HG02852 (cell line): Measurements from ENCODE around the gene ZSWIM6.

Experiments
- ATAC-seq: cut with Tn5 transposase; IDR thresholded peaks from one replicate; pipeline ENCODE4 v1.9.1; 2021; ENCODE audit warnings: mild to moderate bottlenecking, moderate library complexity; ENCODE audit not compliant: unreplicated experiment

ZSWIM6 gene

DNA sequence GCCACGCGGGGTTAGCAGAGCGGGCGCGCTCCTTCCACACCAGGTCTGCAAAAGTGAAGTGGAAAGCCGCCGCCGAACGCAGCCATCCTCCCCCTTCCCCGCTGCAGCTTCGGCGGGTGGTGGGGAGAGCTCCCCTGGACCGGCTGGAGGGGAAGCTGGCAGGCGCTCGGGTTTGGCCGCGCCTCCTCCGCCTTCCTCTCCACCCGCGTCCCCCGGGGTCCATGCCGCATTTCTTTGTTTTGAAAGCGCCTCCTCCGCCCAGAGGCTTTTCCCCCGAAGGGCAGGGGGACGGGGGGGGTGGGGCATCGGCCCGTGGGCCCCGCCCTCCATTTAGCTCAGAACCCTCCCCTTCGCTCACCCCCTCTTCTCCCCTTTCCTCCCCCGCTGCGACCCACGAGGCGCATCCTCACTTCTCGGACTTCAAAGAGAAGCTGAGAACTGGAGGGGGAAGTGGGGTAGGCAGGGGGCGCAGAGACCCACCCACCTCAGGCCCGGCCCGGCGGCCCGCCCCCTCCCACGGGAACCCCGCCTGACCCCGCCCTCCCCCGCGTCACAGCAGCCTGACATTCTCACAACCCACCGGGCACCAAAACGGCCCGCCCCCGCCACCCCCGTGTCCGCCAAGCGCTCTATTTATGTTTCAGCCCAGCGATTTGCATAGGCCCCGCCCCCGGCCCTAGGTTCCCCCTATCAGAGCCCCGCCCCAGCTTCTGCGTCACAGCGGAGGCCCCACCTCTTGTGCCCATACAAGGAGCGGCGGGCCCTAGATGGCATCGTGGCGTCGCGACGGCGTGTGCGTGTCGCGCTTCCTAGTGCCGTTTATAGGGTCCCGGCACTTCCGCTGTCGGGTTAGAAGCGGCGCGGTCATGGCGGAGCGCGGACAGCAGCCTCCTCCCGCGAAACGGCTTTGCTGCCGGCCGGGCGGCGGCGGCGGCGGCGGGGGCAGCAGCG lies at the start of gene ZSWIM6:
Gene ZSWIM6, plus strand, starts transcription at position 852 of the 951 bp plus-strand sequence. Its CDS starts 15 bp downstream, at position 867.
- ATAC-seq: peak; percentile 64

DNA sequence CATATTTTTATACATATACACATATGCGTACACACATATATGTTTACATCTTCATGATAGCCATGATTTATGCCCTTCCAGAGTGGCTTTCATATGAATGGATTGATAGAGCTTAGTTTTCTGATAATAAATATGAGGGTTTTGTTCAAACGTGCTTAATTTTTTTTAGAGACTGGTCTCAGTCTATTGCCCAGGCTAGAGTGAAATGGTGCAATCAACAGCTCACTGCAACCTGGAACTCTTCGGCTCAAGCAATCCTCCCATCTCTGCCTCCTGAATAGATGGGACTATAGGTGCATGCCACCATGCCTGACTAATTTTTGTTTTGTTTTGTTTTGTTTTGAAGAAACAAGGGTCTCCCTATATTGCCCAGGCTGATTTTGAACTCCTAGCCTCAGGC lies 48.6 kb upstream of the ZSWIM6 start:
- no peak for ATAC-seq

- no peak for ATAC-seq
Observed at GRCh38 chr5:61285531-61285930, 46.5 kb upstream of the ZSWIM6 start.

DNA sequence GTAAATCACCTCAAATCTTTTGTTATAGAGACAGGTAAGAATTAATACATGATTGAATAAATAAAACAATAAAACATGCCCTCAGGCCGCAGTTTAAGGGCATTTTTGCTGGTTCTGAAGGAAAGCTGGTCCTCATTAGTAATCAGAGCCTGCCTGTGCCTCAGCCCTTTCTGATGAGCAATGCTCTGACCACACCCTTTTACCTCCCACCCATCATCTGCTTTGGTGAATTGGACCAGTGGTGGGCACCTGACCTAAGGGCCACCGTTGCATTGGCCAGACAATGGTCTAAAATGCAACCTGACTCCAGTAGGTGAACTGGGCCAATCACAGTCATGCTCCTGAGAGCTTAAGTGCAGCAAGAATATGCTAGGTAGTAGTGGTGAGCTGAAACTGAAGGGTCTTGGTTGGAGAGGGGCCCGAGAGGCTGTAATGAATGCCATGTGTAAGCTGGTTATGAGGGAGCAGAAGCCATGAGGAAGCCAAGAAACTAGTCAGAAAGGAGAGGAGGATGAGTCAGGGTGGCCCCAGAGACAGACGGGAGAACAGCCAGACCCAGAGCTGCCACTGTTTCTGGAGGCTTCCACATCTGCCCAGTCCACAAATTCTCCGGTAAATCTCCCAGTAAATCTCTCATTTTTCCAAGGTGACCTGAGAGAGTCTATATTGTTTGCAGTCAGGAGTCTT lies 45.5 kb upstream of the ZSWIM6 start:
- no peak for ATAC-seq

DNA sequence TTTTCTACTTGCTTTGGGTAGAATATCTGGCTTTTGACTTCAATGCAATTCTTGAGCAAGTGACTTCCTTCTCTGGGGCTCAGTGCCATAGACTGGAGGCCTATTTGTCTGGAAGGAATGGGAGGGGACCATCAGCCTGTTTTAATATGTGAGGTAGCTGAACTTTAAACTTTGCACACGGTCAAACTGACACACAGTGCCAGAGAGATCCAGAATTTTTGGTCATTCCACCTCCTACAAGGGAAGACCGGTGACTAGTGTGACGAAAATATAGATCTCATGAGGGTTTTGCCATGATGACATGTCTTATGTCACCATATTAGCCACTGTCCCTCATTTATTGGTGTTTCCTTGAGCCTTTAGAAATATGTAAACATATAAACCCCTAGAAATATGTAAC lies 44.6 kb upstream of the ZSWIM6 start:
- no peak for ATAC-seq

GRCh38 chr5:61289241-61289640 lies 42.8 kb upstream of the ZSWIM6 start:
- ATAC-seq: no peak

GRCh38 chr5:61289669-61290306 lies 42.3 kb upstream of the ZSWIM6 start:
- no peak for ATAC-seq

DNA sequence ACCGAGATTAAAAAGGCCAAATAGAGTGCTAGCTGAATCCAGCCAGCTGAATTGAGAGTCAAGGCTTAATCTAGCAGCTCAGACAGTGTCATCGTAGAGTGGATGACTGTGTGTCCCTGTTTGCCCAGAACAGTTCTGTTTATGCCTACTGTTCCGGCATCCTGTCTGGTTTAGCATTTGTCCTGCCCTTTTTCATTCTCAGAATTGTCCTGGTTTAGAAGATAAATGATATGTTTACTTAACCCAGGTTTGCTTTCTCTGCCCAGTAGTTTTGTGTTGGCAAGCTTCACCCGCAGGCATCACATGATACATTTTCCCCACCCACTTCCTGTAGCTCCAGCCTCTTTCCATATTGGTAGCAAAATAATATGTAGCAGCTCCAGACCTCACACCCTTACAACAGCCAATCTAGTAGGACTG lies 41.3 kb upstream of the ZSWIM6 start:
- ATAC-seq: no peak

DNA sequence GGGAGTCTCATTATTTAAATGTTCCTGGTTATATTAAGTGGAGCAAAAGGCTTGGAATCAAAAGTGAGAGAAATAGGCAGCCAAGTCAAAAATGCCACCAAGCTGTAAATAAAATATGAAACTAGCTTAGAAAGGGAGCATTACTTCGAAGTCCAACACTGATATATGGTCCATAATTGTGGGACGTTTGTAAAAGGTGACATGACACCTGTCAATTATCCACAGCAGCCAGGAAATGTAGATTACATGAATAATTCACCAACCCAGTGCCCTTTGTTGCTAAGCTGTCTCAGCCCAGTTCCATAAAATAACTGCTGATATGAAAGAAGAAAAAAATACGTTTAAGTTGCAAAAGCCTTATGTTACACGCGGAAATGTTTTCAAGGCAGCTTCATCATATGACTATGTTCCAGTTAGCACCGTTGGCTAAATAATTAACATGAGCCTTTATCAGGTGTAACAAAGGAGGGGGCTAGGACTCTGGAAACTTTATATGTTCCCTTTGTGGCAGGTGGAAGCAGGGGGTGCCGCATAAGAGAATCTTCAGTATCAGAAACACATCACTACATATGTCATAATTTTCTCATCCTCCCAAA lies 39.9 kb upstream of the ZSWIM6 start:
- ATAC-seq: no peak

GRCh38 chr5:61293071-61293470 lies 39.0 kb upstream of the ZSWIM6 start:
- ATAC-seq: no peak

DNA sequence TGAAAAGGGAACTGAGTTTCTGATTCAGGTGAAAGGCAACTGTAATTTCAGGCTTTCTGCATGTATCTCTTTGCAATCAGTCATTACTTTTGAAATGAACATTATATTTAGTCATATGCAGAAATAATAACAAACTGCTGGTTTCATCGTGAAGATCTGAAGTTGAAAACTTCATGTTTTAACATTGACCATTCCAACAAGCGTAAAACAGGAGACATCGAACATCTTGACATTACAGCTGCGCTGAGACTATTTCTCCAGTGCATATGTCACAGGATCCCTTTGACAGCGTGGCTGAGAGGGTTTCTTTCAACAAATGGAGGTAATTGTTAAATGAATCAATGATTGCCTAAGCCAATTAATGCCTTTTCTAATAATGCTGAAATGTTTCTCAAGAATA lies 38.2 kb upstream of the ZSWIM6 start:
- ATAC-seq: no peak

GRCh38 chr5:61295365-61295764 lies 36.7 kb upstream of the ZSWIM6 start:
- no peak for ATAC-seq

DNA sequence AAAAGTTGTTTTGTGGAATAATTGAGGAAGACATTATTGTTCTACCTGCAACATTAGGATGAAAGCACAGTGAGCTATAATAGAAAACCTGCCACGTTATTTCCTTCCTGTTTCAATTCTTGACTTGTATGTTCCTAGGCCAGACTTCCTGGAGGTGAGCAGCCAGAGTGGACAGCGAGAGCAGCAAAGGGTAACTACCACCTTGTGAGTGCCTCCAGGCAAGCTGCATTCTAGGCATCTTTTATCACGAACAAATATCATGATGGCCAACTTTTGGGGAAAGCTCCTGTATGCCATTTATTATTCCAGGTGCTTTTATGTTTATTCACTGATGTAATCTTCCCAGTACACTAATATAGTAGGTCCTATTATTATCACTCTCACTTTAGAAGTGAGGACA lies 34.0 kb upstream of the ZSWIM6 start:
- no peak for ATAC-seq

- ATAC-seq: no peak
Observed at GRCh38 chr5:61298580-61298979, 33.5 kb upstream of the ZSWIM6 start.

- ATAC-seq: no peak
Observed at GRCh38 chr5:61299261-61299681, 32.8 kb upstream of the ZSWIM6 start.

DNA sequence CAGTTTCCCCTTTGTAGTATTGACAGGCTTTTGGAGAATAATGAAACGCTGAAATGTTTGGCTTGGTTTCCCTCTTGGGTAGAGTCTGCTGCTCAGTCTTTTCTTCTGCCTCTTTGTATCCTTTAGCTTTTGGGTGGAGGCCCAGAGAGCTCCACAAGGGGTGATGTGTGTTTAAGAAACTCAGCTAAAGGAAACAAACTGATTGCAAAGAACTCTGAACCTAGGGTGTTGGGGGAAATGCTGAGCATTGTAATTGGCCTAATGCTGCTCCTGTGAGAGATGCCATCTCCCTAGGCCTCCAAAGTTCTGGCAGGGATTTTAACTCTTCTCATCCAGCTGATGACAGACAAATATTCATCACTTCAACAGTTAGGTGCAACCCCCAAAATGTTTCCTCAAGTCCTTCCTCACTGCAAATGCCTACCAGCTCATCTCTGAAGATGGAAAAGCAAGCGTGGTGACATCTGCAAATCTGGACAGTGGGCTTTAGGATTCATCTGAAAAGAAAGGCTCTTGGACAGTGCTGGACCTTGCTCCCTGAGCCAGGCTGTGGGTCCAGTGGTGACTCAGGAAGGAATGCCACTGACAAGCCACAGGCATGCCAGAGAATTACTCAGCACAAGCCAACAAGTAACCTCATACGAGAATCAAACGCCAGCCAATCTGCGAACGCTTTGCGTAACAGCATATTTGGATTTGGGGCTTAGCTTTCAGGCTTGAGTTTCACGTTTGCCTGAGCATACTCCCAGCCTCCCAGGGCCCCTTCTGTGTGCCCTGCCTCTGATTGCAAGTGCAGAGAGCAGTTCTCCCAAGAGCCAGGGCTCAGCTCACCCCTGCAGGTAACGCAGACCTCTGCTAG lies 30.5 kb upstream of the ZSWIM6 start:
- ATAC-seq: no peak

- ATAC-seq: no peak
Observed at GRCh38 chr5:61302200-61302563, 29.9 kb upstream of the ZSWIM6 start.

- ATAC-seq: no peak
Observed at GRCh38 chr5:61303346-61303745, 28.7 kb upstream of the ZSWIM6 start.

DNA sequence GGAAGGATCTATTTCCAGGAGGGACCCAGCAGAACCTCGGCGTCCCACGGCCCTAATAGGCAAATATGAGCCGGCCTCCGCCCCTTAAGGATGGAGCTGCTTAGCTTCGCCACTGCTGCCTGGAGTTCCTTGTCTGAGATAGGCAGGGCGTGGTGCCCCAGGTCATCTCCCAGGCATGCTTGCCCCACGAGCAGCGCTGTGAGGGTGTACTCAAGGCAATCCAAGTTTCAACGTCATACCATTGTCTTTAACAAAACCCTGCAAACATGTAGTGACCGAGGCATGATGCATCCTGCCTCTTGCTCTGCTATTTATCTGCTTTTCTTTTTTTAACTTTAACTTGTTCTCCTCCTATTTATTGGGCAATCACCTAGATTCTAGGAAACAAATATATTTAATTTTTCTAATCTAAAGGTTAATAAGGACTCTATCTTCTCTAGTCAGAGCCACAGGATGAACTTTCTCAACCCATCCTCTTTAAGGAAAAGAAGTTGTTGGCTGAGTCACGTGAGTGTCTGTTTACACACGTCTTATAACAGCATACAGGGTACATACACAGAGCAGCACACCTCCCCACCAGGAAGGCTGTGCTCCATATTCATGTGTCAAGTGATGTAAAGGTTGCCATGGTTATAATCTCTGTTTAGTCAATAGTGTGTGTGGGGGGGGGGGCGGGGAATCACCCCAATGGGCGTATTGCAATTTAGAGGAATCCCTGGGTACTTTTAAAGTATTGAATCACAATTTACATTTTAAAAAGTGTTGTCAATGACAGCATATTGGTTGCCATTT lies 27.3 kb upstream of the ZSWIM6 start:
- ATAC-seq: no peak
